Mesothelial cell of epicardium (in vitro differentiated cells): ENCODE data around the gene RUFY4. TPM values are rescaled to one million over a fixed set of nuclear protein-coding genes. Genes with fewer than 3 reads are reported as not detected.

Experiments used
- DNase-seq, 2 experiments: peaks; one replicate each; pipeline ENCODE4 v3.0.0; 2021; ENCODE audit warnings: low spot score in 2 of 2; ENCODE audit not compliant: unreplicated experiment in 2 of 2
- H3K27ac Mint-ChIP-seq: 2 replicates; pipeline ENCODE4 v1.8.0; 2021; ENCODE audit warnings: mixed read lengths
- H3K27me3 Mint-ChIP-seq: 2 replicates; pipeline ENCODE4 v1.8.0; 2021; ENCODE audit warnings: low read depth, mixed read lengths
- H3K36me3 Mint-ChIP-seq: 2 replicates; pipeline ENCODE4 v1.8.0; 2021; ENCODE audit warnings: mixed read lengths
- H3K4me1 Mint-ChIP-seq: 2 replicates; pipeline ENCODE4 v1.8.0; 2021; ENCODE audit warnings: mixed read lengths
- H3K4me3 Mint-ChIP-seq: 2 replicates; pipeline ENCODE4 v1.8.0; 2021; ENCODE audit warnings: mild to moderate bottlenecking, moderate library complexity, mixed read lengths
- H3K9me3 Mint-ChIP-seq: 2 replicates; pipeline ENCODE4 v1.8.0; 2021; ENCODE audit warnings: mixed read lengths
- CTCF ChIP-seq: fragments of 200-600 bp; sonication (generic); IDR thresholded peaks from one replicate; pipeline ENCODE4 v1.5.0; 2021; ENCODE audit warnings: antibody characterized with exemption; ENCODE audit not compliant: unreplicated experiment
- total RNA-seq: library from RNA; stranded (reverse); gene quantifications from 3 replicates; pipeline ENCODE4 v1.2.1, GENCODE V29; 2021

Gene RUFY4
- total RNA-seq, 1 donor from 2014 or later: not detected

DNA sequence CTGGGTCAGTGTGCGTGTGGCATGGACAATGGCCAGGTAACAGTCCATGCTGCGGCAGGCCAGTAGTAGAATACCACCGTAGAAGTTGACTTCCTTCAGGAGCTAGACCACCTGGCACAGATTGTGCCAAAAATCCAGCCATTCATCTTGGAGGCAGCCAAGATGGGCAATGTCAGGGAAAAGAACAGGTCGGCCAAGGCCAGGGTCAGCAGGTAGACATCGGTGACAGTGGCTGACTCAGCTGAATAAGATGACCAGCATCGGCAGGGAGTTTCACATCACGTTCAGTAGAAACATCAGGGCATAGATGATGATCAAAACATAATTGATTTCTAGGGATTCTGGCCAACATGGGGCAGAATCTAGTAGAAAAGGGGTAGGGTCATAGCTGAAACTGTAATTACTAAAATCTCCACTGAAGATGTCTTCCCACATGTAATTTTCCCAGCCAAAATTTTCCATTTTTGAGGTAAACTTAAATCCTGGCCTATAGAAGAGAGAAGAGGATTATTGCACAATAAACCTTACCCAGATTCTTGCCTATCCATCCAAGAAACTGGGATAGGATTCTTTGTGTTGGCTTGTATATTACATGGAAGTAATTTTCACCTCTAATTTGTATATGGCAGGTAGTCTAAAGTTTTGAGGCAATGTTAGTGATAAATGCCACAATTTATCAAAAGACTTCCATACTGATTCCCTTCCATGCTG lies 7.9 kb upstream of the RUFY4 start:
- peaks cover 57% of the 10 kb centered on the region for H3K27me3 Mint-ChIP-seq
- H3K27ac Mint-ChIP-seq: no peak overlapping the region
- no peaks in the 10 kb centered on the region for H3K4me1 Mint-ChIP-seq
- no peaks in the 10 kb centered on the region for H3K36me3 Mint-ChIP-seq
- no peak overlapping the region for H3K4me3 Mint-ChIP-seq
- H3K9me3 Mint-ChIP-seq: no peaks in the 10 kb centered on the region
- DNase-seq: no peak
- no peak for TF ChIP-seq CTCF

GRCh38 chr2:218063486-218063885 lies 5.6 kb upstream of the RUFY4 start:
- H3K27ac Mint-ChIP-seq: no peak overlapping the region
- no peak for TF ChIP-seq CTCF

DNA sequence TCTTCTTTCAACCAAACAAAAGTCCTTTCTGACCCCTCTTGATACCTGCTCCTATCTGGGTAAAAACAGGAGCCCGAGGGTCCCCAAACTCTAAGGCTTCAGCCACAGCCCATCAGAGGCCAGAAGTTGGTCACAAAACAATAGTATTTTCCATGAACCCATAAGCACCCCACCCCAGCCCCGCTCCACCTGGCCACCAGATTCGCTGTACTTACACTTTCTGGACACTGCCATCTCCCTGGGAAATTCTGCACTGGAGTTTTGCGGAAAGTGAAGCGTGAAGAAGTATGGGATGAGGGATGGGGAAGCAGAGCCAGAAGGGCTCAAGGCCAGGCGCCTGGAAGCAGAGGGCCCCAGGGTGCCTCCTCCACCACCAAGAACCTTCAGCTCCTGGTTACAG lies 5.2 kb upstream of the RUFY4 start:
- TF ChIP-seq CTCF: no peak

More at GRCh38 chr2:218063486-218063885, 5.6 kb upstream of the RUFY4 start:
- no peaks in the 10 kb centered on the region for H3K4me1 Mint-ChIP-seq
- peaks cover 58% of the 10 kb centered on the region for H3K27me3 Mint-ChIP-seq
- H3K9me3 Mint-ChIP-seq: no peaks in the 10 kb centered on the region
- no peaks in the 10 kb centered on the region for H3K36me3 Mint-ChIP-seq
- H3K4me3 Mint-ChIP-seq: no peak overlapping the region
- DNase-seq: no peak

DNA sequence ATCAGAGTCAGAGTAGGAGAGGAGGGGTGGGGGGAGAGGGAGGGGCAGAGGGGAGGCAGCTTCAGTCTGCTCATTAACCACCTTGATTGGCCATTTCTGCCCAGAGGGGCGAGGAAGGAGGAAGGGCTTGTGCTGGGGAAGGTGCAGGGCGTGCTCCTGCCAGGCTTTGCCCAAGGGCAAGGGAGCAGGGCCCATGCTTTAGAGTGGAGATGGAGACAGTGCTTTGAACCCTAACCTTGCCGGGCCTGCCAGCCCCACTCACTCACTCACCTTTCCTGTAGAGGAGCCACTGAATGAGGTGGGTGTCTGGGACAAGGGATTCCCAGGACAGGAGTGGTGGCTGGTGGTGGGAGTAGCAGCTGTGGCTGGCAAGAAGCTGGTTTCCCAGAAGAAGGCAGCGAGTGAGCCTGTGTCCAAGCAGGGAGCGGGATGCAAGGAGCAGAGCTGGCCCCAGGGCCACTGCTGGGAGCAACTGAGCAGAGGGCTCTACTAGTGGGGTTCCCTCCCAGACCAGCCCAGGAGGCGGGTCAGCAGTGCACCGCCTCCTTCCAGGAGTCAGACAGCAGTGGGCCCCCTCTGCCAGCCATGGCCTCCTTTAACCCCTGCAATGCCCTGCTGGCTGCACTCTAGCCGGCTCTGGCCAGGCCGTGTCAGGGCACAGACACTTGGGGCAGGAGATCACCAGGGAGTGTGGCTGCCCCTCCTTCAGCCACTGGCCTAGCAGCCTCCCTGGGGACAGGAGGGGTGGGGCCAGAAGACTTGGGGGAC lies 3.6 kb upstream of the RUFY4 start:
- Mint-ChIP-seq H3K9me3 (no peaks in the 10 kb centered on the region), H3K27ac (no peak overlapping the region), H3K36me3 (no peaks in the 10 kb centered on the region), H3K4me1 (peaks cover 2% of the 10 kb centered on the region), H3K4me3 (no peak overlapping the region), H3K27me3 (peaks cover 54% of the 10 kb centered on the region)
- no peak for TF ChIP-seq CTCF
- DNase-seq: no peak

More for the DNA sequence above, 5.2 kb upstream of the RUFY4 start:
- Mint-ChIP-seq H3K27ac (no peak overlapping the region), H3K36me3 (no peaks in the 10 kb centered on the region), H3K4me3 (no peak overlapping the region), H3K9me3 (no peaks in the 10 kb centered on the region), H3K4me1 (peaks cover 2% of the 10 kb centered on the region), H3K27me3 (peaks cover 58% of the 10 kb centered on the region)
- no peak for DNase-seq

- H3K27ac Mint-ChIP-seq: no peak overlapping the region
- H3K4me3 Mint-ChIP-seq: no peak overlapping the region
- no peak for DNase-seq
- no peak for TF ChIP-seq CTCF
- no peaks in the 10 kb centered on the region for H3K36me3 Mint-ChIP-seq
- peaks cover 63% of the 10 kb centered on the region for H3K27me3 Mint-ChIP-seq
- H3K4me1 Mint-ChIP-seq: peaks cover 2% of the 10 kb centered on the region
- no peaks in the 10 kb centered on the region for H3K9me3 Mint-ChIP-seq
These were observed 2.0 kb upstream of the RUFY4 start for GRCh38 chr2:218066926-218067515.
